ENCODE results near the gene NEDD4L. TPM values are rescaled to one million over a fixed set of nuclear protein-coding genes. Genes with fewer than 3 reads are reported as not detected.

Gene NEDD4L
- total and polyA plus RNA-seq, 2 experiments from 2014 or later, result 36.2 to 72.3 TPM

DNA sequence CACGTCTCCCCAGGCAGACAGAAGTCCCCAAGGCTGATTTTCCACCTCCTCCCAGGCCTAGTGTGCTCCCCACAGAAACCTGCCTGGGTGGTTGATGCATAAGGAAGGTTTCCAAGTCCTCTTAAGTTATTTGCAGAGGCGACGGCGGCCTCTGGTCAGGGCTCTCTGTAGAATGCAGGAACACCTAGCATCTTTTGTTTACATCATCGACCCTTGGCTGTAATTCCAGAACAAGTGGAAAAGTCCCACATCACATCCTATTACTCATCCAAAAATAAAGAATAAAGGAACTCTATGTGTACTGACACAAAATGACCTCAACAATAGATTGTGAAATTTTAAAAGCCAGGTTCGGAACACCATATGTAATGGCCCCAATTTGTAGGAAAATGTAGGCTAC lies 373.7 kb downstream of the NEDD4L start:
- Mint-ChIP-seq H3K27me3 (ENCODE audit: insufficient read depth, low read depth, poor library complexity) (peaks cover 7% of the 10 kb centered on the region), H3K4me3 (no peak overlapping the region), H3K9me3 (no peaks in the 10 kb centered on the region), H3K36me3 (ENCODE audit: low read depth) (no peaks in the 10 kb centered on the region), H3K27ac (no peak overlapping the region; the same call in 1 of the 2 replicates), H3K4me1 (no peaks in the 10 kb centered on the region)
- no peak overlapping the region for H2AFZ ChIP-seq
- H4K20me1 ChIP-seq (replicated peaks; ENCODE audit: insufficient read depth), result no peaks in the 10 kb centered on the region
- H3K79me2 ChIP-seq (replicated peaks; ENCODE audit: insufficient read depth), result no peaks in the 10 kb centered on the region
- no peak for TF ChIP-seq NANOG (IDR thresholded peaks at IDR 0.05; ENCODE audit: borderline replicate concordance)
- TF ChIP-seq STAT1 (IDR thresholded peaks at IDR 0.05; ENCODE audit: unreplicated experiment), result no peak
- no peak for TF ChIP-seq ZNF114 (CRISPR knock-in tag; IDR thresholded peaks at IDR 0.05)
- no peak for TF ChIP-seq EZH2 (IDR thresholded peaks at IDR 0.05; ENCODE audit: low read depth, unreplicated experiment)
- no peak for TF ChIP-seq EZH2phosphoT487 (IDR thresholded peaks at IDR 0.05; ENCODE audit: unreplicated experiment)
- TF ChIP-seq CREB1 (CRISPR knock-in tag; IDR thresholded peaks at IDR 0.05; ENCODE audit: low read depth), result no peak
- TF ChIP-seq, protein P1, sequence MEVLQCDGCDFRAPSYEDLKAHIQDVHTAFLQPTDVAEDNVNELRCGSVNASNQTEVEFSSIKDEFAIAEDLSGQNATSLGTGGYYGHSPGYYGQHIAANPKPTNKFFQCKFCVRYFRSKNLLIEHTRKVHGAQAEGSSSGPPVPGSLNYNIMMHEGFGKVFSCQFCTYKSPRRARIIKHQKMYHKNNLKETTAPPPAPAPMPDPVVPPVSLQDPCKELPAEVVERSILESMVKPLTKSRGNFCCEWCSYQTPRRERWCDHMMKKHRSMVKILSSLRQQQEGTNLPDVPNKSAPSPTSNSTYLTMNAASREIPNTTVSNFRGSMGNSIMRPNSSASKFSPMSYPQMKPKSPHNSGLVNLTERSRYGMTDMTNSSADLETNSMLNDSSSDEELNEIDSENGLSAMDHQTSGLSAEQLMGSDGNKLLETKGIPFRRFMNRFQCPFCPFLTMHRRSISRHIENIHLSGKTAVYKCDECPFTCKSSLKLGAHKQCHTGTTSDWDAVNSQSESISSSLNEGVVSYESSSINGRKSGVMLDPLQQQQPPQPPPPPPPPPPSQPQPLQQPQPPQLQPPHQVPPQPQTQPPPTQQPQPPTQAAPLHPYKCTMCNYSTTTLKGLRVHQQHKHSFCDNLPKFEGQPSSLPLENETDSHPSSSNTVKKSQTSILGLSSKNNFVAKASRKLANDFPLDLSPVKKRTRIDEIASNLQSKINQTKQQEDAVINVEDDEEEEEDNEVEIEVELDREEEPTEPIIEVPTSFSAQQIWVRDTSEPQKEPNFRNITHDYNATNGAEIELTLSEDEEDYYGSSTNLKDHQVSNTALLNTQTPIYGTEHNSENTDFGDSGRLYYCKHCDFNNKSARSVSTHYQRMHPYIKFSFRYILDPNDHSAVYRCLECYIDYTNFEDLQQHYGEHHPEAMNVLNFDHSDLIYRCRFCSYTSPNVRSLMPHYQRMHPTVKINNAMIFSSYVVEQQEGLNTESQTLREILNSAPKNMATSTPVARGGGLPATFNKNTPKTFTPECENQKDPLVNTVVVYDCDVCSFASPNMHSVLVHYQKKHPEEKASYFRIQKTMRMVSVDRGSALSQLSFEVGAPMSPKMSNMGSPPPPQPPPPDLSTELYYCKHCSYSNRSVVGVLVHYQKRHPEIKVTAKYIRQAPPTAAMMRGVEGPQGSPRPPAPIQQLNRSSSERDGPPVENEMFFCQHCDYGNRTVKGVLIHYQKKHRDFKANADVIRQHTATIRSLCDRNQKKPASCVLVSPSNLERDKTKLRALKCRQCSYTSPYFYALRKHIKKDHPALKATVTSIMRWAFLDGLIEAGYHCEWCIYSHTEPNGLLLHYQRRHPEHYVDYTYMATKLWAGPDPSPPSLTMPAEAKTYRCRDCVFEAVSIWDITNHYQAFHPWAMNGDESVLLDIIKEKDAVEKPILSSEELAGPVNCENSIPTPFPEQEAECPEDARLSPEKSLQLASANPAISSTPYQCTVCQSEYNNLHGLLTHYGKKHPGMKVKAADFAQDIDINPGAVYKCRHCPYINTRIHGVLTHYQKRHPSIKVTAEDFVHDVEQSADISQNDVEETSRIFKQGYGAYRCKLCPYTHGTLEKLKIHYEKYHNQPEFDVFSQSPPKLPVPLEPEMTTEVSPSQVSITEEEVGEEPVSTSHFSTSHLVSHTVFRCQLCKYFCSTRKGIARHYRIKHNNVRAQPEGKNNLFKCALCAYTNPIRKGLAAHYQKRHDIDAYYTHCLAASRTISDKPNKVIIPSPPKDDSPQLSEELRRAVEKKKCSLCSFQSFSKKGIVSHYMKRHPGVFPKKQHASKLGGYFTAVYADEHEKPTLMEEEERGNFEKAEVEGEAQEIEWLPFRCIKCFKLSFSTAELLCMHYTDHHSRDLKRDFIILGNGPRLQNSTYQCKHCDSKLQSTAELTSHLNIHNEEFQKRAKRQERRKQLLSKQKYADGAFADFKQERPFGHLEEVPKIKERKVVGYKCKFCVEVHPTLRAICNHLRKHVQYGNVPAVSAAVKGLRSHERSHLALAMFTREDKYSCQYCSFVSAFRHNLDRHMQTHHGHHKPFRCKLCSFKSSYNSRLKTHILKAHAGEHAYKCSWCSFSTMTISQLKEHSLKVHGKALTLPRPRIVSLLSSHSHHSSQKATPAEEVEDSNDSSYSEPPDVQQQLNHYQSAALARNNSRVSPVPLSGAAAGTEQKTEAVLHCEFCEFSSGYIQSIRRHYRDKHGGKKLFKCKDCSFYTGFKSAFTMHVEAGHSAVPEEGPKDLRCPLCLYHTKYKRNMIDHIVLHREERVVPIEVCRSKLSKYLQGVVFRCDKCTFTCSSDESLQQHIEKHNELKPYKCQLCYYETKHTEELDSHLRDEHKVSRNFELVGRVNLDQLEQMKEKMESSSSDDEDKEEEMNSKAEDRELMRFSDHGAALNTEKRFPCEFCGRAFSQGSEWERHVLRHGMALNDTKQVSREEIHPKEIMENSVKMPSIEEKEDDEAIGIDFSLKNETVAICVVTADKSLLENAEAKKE (CRISPR knock-in tag; IDR thresholded peaks at IDR 0.05), result no peak
- TF ChIP-seq, protein P2, sequence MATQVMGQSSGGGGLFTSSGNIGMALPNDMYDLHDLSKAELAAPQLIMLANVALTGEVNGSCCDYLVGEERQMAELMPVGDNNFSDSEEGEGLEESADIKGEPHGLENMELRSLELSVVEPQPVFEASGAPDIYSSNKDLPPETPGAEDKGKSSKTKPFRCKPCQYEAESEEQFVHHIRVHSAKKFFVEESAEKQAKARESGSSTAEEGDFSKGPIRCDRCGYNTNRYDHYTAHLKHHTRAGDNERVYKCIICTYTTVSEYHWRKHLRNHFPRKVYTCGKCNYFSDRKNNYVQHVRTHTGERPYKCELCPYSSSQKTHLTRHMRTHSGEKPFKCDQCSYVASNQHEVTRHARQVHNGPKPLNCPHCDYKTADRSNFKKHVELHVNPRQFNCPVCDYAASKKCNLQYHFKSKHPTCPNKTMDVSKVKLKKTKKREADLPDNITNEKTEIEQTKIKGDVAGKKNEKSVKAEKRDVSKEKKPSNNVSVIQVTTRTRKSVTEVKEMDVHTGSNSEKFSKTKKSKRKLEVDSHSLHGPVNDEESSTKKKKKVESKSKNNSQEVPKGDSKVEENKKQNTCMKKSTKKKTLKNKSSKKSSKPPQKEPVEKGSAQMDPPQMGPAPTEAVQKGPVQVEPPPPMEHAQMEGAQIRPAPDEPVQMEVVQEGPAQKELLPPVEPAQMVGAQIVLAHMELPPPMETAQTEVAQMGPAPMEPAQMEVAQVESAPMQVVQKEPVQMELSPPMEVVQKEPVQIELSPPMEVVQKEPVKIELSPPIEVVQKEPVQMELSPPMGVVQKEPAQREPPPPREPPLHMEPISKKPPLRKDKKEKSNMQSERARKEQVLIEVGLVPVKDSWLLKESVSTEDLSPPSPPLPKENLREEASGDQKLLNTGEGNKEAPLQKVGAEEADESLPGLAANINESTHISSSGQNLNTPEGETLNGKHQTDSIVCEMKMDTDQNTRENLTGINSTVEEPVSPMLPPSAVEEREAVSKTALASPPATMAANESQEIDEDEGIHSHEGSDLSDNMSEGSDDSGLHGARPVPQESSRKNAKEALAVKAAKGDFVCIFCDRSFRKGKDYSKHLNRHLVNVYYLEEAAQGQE (IDR thresholded peaks at IDR 0.05; ENCODE audit: unreplicated experiment), result no peak
- TF ChIP-seq POLR2AphosphoS5 (IDR thresholded peaks at IDR 0.05; ENCODE audit: low read depth), result no peak
- TF ChIP-seq, protein P3, sequence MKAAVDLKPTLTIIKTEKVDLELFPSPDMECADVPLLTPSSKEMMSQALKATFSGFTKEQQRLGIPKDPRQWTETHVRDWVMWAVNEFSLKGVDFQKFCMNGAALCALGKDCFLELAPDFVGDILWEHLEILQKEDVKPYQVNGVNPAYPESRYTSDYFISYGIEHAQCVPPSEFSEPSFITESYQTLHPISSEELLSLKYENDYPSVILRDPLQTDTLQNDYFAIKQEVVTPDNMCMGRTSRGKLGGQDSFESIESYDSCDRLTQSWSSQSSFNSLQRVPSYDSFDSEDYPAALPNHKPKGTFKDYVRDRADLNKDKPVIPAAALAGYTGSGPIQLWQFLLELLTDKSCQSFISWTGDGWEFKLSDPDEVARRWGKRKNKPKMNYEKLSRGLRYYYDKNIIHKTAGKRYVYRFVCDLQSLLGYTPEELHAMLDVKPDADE (IDR thresholded peaks at IDR 0.05), result no peak
- TF ChIP-seq, protein P4, sequence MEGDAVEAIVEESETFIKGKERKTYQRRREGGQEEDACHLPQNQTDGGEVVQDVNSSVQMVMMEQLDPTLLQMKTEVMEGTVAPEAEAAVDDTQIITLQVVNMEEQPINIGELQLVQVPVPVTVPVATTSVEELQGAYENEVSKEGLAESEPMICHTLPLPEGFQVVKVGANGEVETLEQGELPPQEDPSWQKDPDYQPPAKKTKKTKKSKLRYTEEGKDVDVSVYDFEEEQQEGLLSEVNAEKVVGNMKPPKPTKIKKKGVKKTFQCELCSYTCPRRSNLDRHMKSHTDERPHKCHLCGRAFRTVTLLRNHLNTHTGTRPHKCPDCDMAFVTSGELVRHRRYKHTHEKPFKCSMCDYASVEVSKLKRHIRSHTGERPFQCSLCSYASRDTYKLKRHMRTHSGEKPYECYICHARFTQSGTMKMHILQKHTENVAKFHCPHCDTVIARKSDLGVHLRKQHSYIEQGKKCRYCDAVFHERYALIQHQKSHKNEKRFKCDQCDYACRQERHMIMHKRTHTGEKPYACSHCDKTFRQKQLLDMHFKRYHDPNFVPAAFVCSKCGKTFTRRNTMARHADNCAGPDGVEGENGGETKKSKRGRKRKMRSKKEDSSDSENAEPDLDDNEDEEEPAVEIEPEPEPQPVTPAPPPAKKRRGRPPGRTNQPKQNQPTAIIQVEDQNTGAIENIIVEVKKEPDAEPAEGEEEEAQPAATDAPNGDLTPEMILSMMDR (conservative IDR thresholded peaks at IDR 0.05; ENCODE audit: low read depth in 2 of 2), result no peak
- no peaks in the 10 kb centered on the region for H3F3A ChIP-seq (replicated peaks; ENCODE audit: low read depth)
- no peaks in the 10 kb centered on the region for H3K27me3 ChIP-seq (ENCODE audit: insufficient read depth)
- H3K27ac ChIP-seq (ENCODE audit: low read depth), result no peak overlapping the region
- H3K36me3 ChIP-seq (ENCODE audit: insufficient read depth), result no peaks in the 10 kb centered on the region
- no peaks in the 10 kb centered on the region for H3K4me1 ChIP-seq (ENCODE audit: insufficient read depth)
- H3K9me2 ChIP-seq (ENCODE audit: insufficient read depth), result 0 out of 2 replicates have a peak, but pooled peaks cover 4% of the 10 kb centered on the region
- ATAC-seq (no peak), DNase-seq (ENCODE audit: low spot score) (no peak)
- no peak overlapping the region for H3K4me2 ChIP-seq
- no peak overlapping the region for H3K4me3 ChIP-seq
